Glomerular endothelial cell (primary cell): Measurements from ENCODE around the gene RNH1. TPM values are rescaled to one million over a fixed set of nuclear protein-coding genes. Genes with fewer than 3 reads are reported as not detected.

Source experiments
- total RNA-seq: library from RNA; depleted of rRNA; stranded (reverse); fragments of >200 nt; gene quantifications from 2 replicates; pipeline ENCODE4 v1.2.3, GENCODE V29; 2015

Gene RNH1
- total RNA-seq, 1 donor from 2014 or later = 255 TPM

Other genes with a start within 250 kb of the RNH1 start
- gene NLRP6, start 228.8 kb downstream of the RNH1 start, total RNA-seq = not detected in 2 replicates
- gene PGGHG, start 218.1 kb downstream of the RNH1 start, total RNA-seq = 19.7 and 40.7 TPM in 2 replicates
- gene IFITM5, start 207.7 kb downstream of the RNH1 start, total RNA-seq = not detected in 2 replicates
- gene IFITM2, start 199.4 kb downstream of the RNH1 start, total RNA-seq = 161 and 344 TPM in 2 replicates
- 9.8 and 86.5 TPM in 2 replicates for gene IFITM1, start 193.2 kb downstream of the RNH1 start, total RNA-seq
- 253 and 440 TPM in 2 replicates for gene IFITM3, start 186.4 kb downstream of the RNH1 start, total RNA-seq
- gene B4GALNT4, start 137.7 kb downstream of the RNH1 start, total RNA-seq = 4.7 and 5.3 TPM in 2 replicates
- gene PKP3, start 113.0 kb downstream of the RNH1 start, total RNA-seq = 0.41 and 1.9 TPM in 2 replicates
- 71.5 and 84.7 TPM in 2 replicates for gene SIGIRR, start 92.2 kb downstream of the RNH1 start, total RNA-seq
- gene ANO9, start 65.2 kb downstream of the RNH1 start, total RNA-seq = 1.2 and 2.0 TPM in 2 replicates
- gene PTDSS2, start 57.0 kb downstream of the RNH1 start, total RNA-seq = 59.9 and 68.8 TPM in 2 replicates
- 47.5 and 60.5 TPM in 2 replicates for gene HRAS, start 28.3 kb upstream of the RNH1 start, total RNA-seq
- gene LRRC56, start 30.3 kb upstream of the RNH1 start, total RNA-seq = 0.53 TPM in 2 replicates
- gene LMNTD2, start 53.5 kb upstream of the RNH1 start, total RNA-seq = 1.3 and 3.3 TPM in 2 replicates
- 17.6 and 24.2 TPM in 2 replicates for gene RASSF7, start 53.7 kb upstream of the RNH1 start, total RNA-seq
- gene PHRF1, start 69.2 kb upstream of the RNH1 start, total RNA-seq = 22.4 and 46.5 TPM in 2 replicates
- 22.8 and 66.5 TPM in 2 replicates for gene IRF7, start 108.7 kb upstream of the RNH1 start, total RNA-seq
- not detected in 2 replicates for gene CDHR5, start 117.7 kb upstream of the RNH1 start, total RNA-seq
- not detected in 2 replicates for gene SCT, start 119.9 kb upstream of the RNH1 start, total RNA-seq
- not detected in 2 replicates for gene DRD4, start 130.0 kb upstream of the RNH1 start, total RNA-seq
- 58.0 and 59.3 TPM in 2 replicates for gene DEAF1, start 188.0 kb upstream of the RNH1 start, total RNA-seq
- 25.1 and 25.3 TPM in 2 replicates for gene TMEM80, start 188.6 kb upstream of the RNH1 start, total RNA-seq
- gene EPS8L2, start 199.0 kb upstream of the RNH1 start, total RNA-seq = 18.1 and 20.0 TPM in 2 replicates
- gene TALDO1, start 240.2 kb upstream of the RNH1 start, total RNA-seq = 224 and 252 TPM in 2 replicates